ENCODE data around the gene DPH2.

GRCh38 chr1:44008259-44008658 is 38.4 kb downstream of the DPH2 start:
- TF ChIP-seq CTCF (IDR thresholded peaks at IDR 0.05), result no peak
- no peak for TF ChIP-seq POLR2A (IDR thresholded peaks at IDR 0.05)

Measured in thyroid gland (tissue), 4 donors.